Liver (tissue), 9 donors: ENCODE measurements around the gene TADA2A. TPM values are rescaled to one million over a fixed set of nuclear protein-coding genes. Genes with fewer than 3 reads are reported as not detected.

Experiments used
- DNase-seq: peaks from one replicate; pipeline ENCODE4 v3.0.0-alpha.2; 2017; ENCODE audit warnings: low spot score
- H3K27ac ChIP-seq, 2 donors: one replicate each; pipeline ENCODE4 v1.7.0; 2013; ENCODE audit warnings: inconsistent platforms in 2 of 2, low read length in 2 of 2, control low read depth in 1 of 2, low read depth in 1 of 2, mild to moderate bottlenecking in 1 of 2
- H3K27me3 ChIP-seq, 4 donors: one replicate each; pipeline versions ENCODE4 v1.6.1 to v1.7.0; 2013; ENCODE audit warnings: low read length in 3 of 4, inconsistent platforms in 1 of 4, mild to moderate bottlenecking in 1 of 4, moderate library complexity in 1 of 4; ENCODE audit not compliant: control insufficient read depth in 4 of 4, insufficient read depth in 4 of 4
- H3K36me3 ChIP-seq, 4 donors: one replicate each; pipeline versions ENCODE4 v1.6.1 to v1.7.0; 2013; ENCODE audit warnings: low read length in 3 of 4, mild to moderate bottlenecking in 3 of 4, low read depth in 1 of 4, moderate library complexity in 1 of 4; ENCODE audit not compliant: control insufficient read depth in 4 of 4, insufficient read depth in 3 of 4
- H3K4me1 ChIP-seq, 4 donors: one replicate each; pipeline versions ENCODE4 v1.6.1 to v1.7.0; 2013; ENCODE audit warnings: low read length in 3 of 4, mild to moderate bottlenecking in 3 of 4, moderate library complexity in 1 of 4; ENCODE audit not compliant: control insufficient read depth in 4 of 4, insufficient read depth in 4 of 4
- H3K4me3 ChIP-seq, 3 donors: one replicate each; pipeline versions ENCODE4 v1.6.1 to v1.7.0; 2013; ENCODE audit warnings: low read length in 3 of 3, control low read depth in 1 of 3, low read depth in 1 of 3, mild to moderate bottlenecking in 1 of 3
- H3K9ac ChIP-seq, 2 donors: one replicate each; pipeline ENCODE4 v1.7.0; 2013; ENCODE audit warnings: low read length in 2 of 2, mild to moderate bottlenecking in 2 of 2, moderate library complexity in 2 of 2, control low read depth in 1 of 2, low read depth in 1 of 2
- H3K9me3 ChIP-seq, 4 donors: one replicate each; pipeline versions ENCODE4 v1.6.1 to v1.7.0; 2013; ENCODE audit warnings: low read length in 3 of 4; ENCODE audit not compliant: control insufficient read depth in 4 of 4
- CTCF ChIP-seq: fragments of 150-350 bp; IDR thresholded peaks from 2 replicates; pipeline ENCODE4 v1.5.1; 2017; ENCODE audit warnings: improper control_type of control experiment, low read depth, low read length; ENCODE audit not compliant: missing input control
- EGR1 ChIP-seq, 2 donors: IDR thresholded peaks; 2 replicates each; pipeline ENCODE4 v1.6.1; 2016 to 2018; ENCODE audit warnings: antibody characterized with exemption in 2 of 2, low read depth in 2 of 2
- FOXA1 ChIP-seq: IDR thresholded peaks from 2 replicates; pipeline ENCODE4 v1.6.1; 2016; ENCODE audit warnings: antibody characterized with exemption
- FOXA2 ChIP-seq: IDR thresholded peaks from 2 replicates; pipeline ENCODE4 v1.6.1; 2016; ENCODE audit warnings: antibody characterized with exemption
- GABPA ChIP-seq, 2 donors: IDR thresholded peaks in 1 of 2; conservative IDR thresholded peaks in 1 of 2; 2 replicates each; pipeline ENCODE4 v1.6.1; 2016; ENCODE audit warnings: antibody characterized with exemption in 2 of 2, mild to moderate bottlenecking in 1 of 2, moderate library complexity in 1 of 2
- HNF4A ChIP-seq, 2 donors: conservative IDR thresholded peaks; 2 replicates each; pipeline ENCODE4 v1.6.1; 2016; ENCODE audit warnings: antibody characterized with exemption in 2 of 2, mild to moderate bottlenecking in 2 of 2
- HNF4G ChIP-seq: IDR thresholded peaks from 2 replicates; pipeline ENCODE4 v1.6.1; 2016; ENCODE audit warnings: antibody characterized with exemption
- JUND ChIP-seq, 2 donors: IDR thresholded peaks; 2 replicates each; pipeline ENCODE4 v1.6.1; 2016; ENCODE audit warnings: antibody characterized with exemption in 2 of 2
- MAX ChIP-seq: IDR thresholded peaks from 2 replicates; pipeline ENCODE4 v1.6.1; 2016; ENCODE audit warnings: antibody characterized with exemption
- NR2F2 ChIP-seq: IDR thresholded peaks from 2 replicates; pipeline ENCODE4 v1.6.1; 2016; ENCODE audit warnings: antibody characterized with exemption
- RAD21 ChIP-seq, 2 donors: IDR thresholded peaks; 2 replicates each; pipeline ENCODE4 v1.6.1; 2016; ENCODE audit warnings: antibody characterized with exemption in 2 of 2, mild to moderate bottlenecking in 2 of 2
- RXRA ChIP-seq, 2 donors: IDR thresholded peaks; 2 replicates each; pipeline ENCODE4 v1.6.1; 2017 to 2018; ENCODE audit warnings: antibody characterized with exemption in 2 of 2, mild to moderate bottlenecking in 1 of 2
- SP1 ChIP-seq: IDR thresholded peaks from 2 replicates; pipeline ENCODE4 v1.6.1; 2018; ENCODE audit warnings: antibody characterized with exemption, mild to moderate bottlenecking
- TAF1 ChIP-seq: conservative IDR thresholded peaks from 2 replicates; pipeline ENCODE4 v1.6.1; 2016; ENCODE audit warnings: antibody characterized with exemption, mild to moderate bottlenecking
- YY1 ChIP-seq: IDR thresholded peaks from 2 replicates; pipeline ENCODE4 v1.6.1; 2016; ENCODE audit warnings: antibody characterized with exemption, mild to moderate bottlenecking
- WGBS: extraction: QIAGEN DNeasy Blood & Tissue Kit; methylation state at CpG from one replicate; pipeline ENCODE4 v1.1.7; 2013; 5-methylcytosine and 5-hydroxymethylcytosine counted together
- polyA plus RNA-seq, 2 donors: library from polyadenylated mRNA; stranded (reverse) in 1 of 2; unstranded in 1 of 2; fragments of 200-250 nt in 1 of 2; fragments of >200 nt in 1 of 2; fragmentation: Nextera tagmentation in 1 of 2; extraction: Ambion mirVana in 1 of 2; gene quantifications; one replicate each; pipeline versions ENCODE4 v1.2.1 to v1.2.3, GENCODE V29; 2013 to 2015
- total RNA-seq, 2 donors: library from RNA; depleted of rRNA; stranded (reverse); fragments of >200 nt; gene quantifications; one replicate each; pipeline ENCODE4 v1.2.3, GENCODE V29; 2014
- TF ChIP-seq, protein P1 (sequence below): IDR thresholded peaks from 2 replicates; pipeline ENCODE4 v1.6.1; 2016; ENCODE audit warnings: antibody characterized with exemption
- TF ChIP-seq, protein P2 (sequence below): IDR thresholded peaks from 2 replicates; pipeline ENCODE4 v1.6.1; 2016; ENCODE audit warnings: antibody characterized with exemption
- TF ChIP-seq, protein P3 (sequence below): IDR thresholded peaks from 2 replicates; pipeline ENCODE4 v1.6.1; 2016; ENCODE audit warnings: antibody characterized with exemption, mild to moderate bottlenecking
- donor health status: healthy.
- donor health status: healthy.
- donor health status: healthy.
- donor health status: healthy.
- donor health status: healthy.

TADA2A gene
- total and polyA plus RNA-seq, 4 donors: 2.8 to 13.4 (median 8.2) TPM

DNA sequence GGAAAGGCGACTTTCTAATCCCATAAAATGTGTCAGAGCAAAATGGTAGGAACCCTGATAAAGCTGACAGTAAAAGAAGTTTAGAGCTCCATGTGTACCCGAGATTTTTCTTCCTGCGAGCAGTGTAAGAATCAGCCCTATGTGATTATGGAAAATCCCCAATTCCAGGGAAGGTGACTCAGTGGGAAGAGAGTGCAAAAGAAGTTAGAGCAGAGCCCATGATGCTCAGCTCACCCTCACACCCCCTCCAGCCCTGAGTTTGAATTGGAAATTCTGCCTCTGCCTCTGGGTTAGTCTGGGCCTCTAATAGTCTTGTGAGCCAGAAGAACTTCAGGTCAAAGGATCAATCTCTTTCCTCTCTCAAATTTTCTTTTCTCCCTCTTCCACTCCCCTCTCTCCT, 18.4 kb upstream of the TADA2A start:
- Histone ChIP-seq H3K9ac (no peak overlapping the region), H3K36me3 (no peaks in the 10 kb centered on the region), H3K4me1 (no peaks in the 10 kb centered on the region), H3K4me3 (no peak overlapping the region), H3K9me3 (no peaks in the 10 kb centered on the region), H3K27me3 (no peaks in the 10 kb centered on the region), H3K27ac (no peak overlapping the region)
- DNase-seq: no peak
- TF ChIP-seq, protein P1, sequence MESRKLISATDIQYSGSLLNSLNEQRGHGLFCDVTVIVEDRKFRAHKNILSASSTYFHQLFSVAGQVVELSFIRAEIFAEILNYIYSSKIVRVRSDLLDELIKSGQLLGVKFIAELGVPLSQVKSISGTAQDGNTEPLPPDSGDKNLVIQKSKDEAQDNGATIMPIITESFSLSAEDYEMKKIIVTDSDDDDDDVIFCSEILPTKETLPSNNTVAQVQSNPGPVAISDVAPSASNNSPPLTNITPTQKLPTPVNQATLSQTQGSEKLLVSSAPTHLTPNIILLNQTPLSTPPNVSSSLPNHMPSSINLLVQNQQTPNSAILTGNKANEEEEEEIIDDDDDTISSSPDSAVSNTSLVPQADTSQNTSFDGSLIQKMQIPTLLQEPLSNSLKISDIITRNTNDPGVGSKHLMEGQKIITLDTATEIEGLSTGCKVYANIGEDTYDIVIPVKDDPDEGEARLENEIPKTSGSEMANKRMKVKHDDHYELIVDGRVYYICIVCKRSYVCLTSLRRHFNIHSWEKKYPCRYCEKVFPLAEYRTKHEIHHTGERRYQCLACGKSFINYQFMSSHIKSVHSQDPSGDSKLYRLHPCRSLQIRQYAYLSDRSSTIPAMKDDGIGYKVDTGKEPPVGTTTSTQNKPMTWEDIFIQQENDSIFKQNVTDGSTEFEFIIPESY: no peak
- TF ChIP-seq RAD21 (IDR thresholded peaks at IDR 0.05): no peak
- no peak for TF ChIP-seq TAF1
- TF ChIP-seq MAX: no peak
- TF ChIP-seq, protein P2, sequence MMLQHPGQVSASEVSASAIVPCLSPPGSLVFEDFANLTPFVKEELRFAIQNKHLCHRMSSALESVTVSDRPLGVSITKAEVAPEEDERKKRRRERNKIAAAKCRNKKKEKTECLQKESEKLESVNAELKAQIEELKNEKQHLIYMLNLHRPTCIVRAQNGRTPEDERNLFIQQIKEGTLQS: no peak
- TF ChIP-seq FOXA1: no peak
- TF ChIP-seq EGR1 (IDR thresholded peaks at IDR 0.05; ENCODE audit: low read depth in 2 of 2): no peak
- TF ChIP-seq HNF4G: no peak
- no peak for TF ChIP-seq FOXA2
- TF ChIP-seq NR2F2: no peak
- TF ChIP-seq JUND (IDR thresholded peaks at IDR 0.05): no peak
- no peak for TF ChIP-seq HNF4A (conservative IDR thresholded peaks at IDR 0.05)
- 94% methylated on average over 3 of the region's 3 CpGs for WGBS

- no peak overlapping the region for H3K9ac ChIP-seq
- no peak overlapping the region for H3K27ac ChIP-seq
- H3K36me3 ChIP-seq: no peaks in the 10 kb centered on the region
- DNase-seq: no peak
- no peak overlapping the region for H3K4me3 ChIP-seq
- WGBS: 88% methylated on average over 4 of the region's 4 CpGs
- TF ChIP-seq, protein P2: no peak
- TF ChIP-seq RAD21 (IDR thresholded peaks at IDR 0.05): no peak
- no peak for TF ChIP-seq YY1
- no peak for TF ChIP-seq HNF4G
- no peak for TF ChIP-seq RXRA (IDR thresholded peaks at IDR 0.05)
- TF ChIP-seq, protein P3, sequence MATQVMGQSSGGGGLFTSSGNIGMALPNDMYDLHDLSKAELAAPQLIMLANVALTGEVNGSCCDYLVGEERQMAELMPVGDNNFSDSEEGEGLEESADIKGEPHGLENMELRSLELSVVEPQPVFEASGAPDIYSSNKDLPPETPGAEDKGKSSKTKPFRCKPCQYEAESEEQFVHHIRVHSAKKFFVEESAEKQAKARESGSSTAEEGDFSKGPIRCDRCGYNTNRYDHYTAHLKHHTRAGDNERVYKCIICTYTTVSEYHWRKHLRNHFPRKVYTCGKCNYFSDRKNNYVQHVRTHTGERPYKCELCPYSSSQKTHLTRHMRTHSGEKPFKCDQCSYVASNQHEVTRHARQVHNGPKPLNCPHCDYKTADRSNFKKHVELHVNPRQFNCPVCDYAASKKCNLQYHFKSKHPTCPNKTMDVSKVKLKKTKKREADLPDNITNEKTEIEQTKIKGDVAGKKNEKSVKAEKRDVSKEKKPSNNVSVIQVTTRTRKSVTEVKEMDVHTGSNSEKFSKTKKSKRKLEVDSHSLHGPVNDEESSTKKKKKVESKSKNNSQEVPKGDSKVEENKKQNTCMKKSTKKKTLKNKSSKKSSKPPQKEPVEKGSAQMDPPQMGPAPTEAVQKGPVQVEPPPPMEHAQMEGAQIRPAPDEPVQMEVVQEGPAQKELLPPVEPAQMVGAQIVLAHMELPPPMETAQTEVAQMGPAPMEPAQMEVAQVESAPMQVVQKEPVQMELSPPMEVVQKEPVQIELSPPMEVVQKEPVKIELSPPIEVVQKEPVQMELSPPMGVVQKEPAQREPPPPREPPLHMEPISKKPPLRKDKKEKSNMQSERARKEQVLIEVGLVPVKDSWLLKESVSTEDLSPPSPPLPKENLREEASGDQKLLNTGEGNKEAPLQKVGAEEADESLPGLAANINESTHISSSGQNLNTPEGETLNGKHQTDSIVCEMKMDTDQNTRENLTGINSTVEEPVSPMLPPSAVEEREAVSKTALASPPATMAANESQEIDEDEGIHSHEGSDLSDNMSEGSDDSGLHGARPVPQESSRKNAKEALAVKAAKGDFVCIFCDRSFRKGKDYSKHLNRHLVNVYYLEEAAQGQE: no peak
- TF ChIP-seq FOXA2: no peak
- no peak for TF ChIP-seq FOXA1
- TF ChIP-seq HNF4A (conservative IDR thresholded peaks at IDR 0.05): no peak
- TF ChIP-seq, protein P1: no peak
- TF ChIP-seq NR2F2: no peak
- no peak for TF ChIP-seq EGR1 (IDR thresholded peaks at IDR 0.05; ENCODE audit: low read depth in 2 of 2)
- no peak for TF ChIP-seq CTCF
- no peak for TF ChIP-seq JUND (IDR thresholded peaks at IDR 0.05)
- TF ChIP-seq SP1: no peak
- TF ChIP-seq TAF1: no peak
- no peak for TF ChIP-seq GABPA (IDR thresholded peaks at IDR 0.05 in 1 of 2, conservative IDR thresholded peaks at IDR 0.05 in 1 of 2)
- TF ChIP-seq MAX: no peak
- no peaks in the 10 kb centered on the region for H3K9me3 ChIP-seq
- H3K27me3 ChIP-seq: no peaks in the 10 kb centered on the region
- H3K4me1 ChIP-seq: no peaks in the 10 kb centered on the region
Measured at GRCh38 chr17:37389160-37389559, 17.5 kb upstream of the TADA2A start.
